BJ (cell line): Measurements from ENCODE around the gene PLEKHA3. TPM values are rescaled to one million over a fixed set of nuclear protein-coding genes. Genes with fewer than 3 reads are reported as not detected.

Source experiments
- CTCF ChIA-PET: fragments of 350-600 bp; formaldehyde crosslinking; extraction: SDS; loops from one replicate; lab custom pipeline; 2021; ENCODE audit warnings: antibody characterized with exemption, inconsistent platforms; lab: Yijun Ruan, JAX
- POLR2A ChIA-PET: fragments of 300-600 bp; sonication (Branson Sonifier 250); formaldehyde crosslinking; extraction: SDS; loops from one replicate; lab custom pipeline; 2021; ENCODE audit warnings: antibody characterized with exemption; lab: Charles Lee
- DNase-seq: peaks from one replicate; pipeline ENCODE4 v3.0.0-alpha.2; 2011; ENCODE audit warnings: low read depth
- H3K27me3 ChIP-seq: 2 replicates; pipeline ENCODE4 v1.6.0; 2011; ENCODE audit warnings: low read length; ENCODE audit not compliant: control insufficient read depth, insufficient read depth
- H3K36me3 ChIP-seq: 2 replicates; pipeline ENCODE4 v1.5.1; 2011; ENCODE audit warnings: low read length; ENCODE audit not compliant: control insufficient read depth, insufficient read depth
- H3K4me3 ChIP-seq: 2 replicates; pipeline ENCODE4 v1.5.1; 2011; ENCODE audit warnings: low read depth, mild to moderate bottlenecking, control low read depth, low read length
- CTCF ChIP-seq: IDR thresholded peaks from 2 replicates; pipeline ENCODE4 v1.5.1; 2011; ENCODE audit warnings: low read depth, mild to moderate bottlenecking, control low read depth, inconsistent platforms, low read length, moderate library complexity; ENCODE audit not compliant: insufficient read depth
- polyA minus RNA-seq: library from RNA; depleted of rRNA, polyadenylated mRNA; stranded (reverse); fragments of >200 nt; gene quantifications from 2 replicates; pipeline ENCODE4 v1.2.3, GENCODE V29; 2011; rRNA and poly(A)+ RNA removed
- polyA plus RNA-seq: library from polyadenylated mRNA; depleted of rRNA; stranded (reverse); fragments of >200 nt; gene quantifications from 2 replicates; pipeline ENCODE4 v1.2.3, GENCODE V29; 2011; rRNA removed

Gene PLEKHA3
- polyA plus RNA-seq = 10.0 and 22.8 TPM in 2 replicates
- 4.4 and 6.0 TPM in 2 replicates for polyA minus RNA-seq

DNA sequence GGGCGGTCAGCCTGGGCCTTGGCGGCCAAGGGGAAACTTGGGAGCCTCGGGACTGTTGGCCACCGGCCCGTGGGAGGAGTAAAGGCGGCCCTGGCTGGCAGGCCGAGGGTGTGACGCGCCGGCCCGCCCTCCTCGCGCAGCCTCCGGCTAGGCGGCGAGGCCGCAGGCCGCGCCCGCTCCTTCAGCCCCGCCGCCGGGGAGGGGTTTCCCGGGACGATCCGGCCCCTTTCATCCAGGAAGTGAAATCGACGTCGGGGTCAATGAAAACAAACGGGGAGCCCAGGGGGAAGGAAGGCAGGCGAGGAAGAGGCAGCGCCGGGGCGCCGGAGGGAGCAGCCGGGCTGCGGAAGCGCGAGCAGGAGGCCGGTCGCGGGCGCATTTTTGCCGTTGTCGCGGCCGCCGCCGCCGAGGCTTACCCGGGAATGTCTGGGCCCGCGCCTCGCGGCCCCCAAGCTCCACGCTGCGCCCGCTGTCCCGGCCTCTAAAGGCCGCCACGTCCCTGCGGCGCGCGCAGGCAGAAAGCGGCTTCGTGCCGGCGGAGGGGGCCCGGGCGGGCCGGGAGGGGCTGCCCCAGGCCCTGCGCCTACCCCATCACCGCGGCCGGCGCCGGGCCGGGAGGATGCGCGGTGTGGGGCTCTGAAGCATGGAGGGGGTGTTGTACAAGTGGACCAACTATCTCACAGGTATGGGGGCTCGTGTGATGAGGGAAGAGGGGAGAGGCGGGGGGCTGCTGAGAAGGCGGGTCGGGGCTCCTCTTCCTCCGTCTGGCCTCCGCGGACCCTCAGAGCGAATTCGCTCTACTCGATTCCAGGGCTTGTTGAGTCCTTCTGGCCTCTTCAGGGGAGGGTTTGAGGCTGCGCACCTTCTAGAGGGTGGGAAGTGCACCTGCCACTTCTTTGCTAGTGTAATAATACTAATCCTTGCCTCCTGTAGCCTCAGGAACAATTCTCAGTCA is at the start of gene PLEKHA3:
TSS of gene PLEKHA3 (plus strand) at position 231 of the 955 bp plus-strand sequence. CDS start at position 644, 413 bp downstream.
- TF ChIP-seq CTCF = no peak
- peak; percentile 78 for DNase-seq
- POLR2A ChIA-PET = interaction anchor here (0.6 kb wide), 2 partner anchors 30 to 1279 kb away, joined by 3 to 5 read pairs; partner anchors contain the start of genes PJVK and PRKRA
- Histone ChIP-seq H3K27me3 (no peaks in the 10 kb centered on the region), H3K4me3 (peak within 1 kb of the TSS; percentile 86), H3K36me3 (no peaks in the 10 kb centered on the region)
- CTCF ChIA-PET = interaction anchor here (1.0 kb wide), 1 partner anchor 43 kb away, joined by 3 read pairs; no protein-coding TSS in a partner anchor

DNA sequence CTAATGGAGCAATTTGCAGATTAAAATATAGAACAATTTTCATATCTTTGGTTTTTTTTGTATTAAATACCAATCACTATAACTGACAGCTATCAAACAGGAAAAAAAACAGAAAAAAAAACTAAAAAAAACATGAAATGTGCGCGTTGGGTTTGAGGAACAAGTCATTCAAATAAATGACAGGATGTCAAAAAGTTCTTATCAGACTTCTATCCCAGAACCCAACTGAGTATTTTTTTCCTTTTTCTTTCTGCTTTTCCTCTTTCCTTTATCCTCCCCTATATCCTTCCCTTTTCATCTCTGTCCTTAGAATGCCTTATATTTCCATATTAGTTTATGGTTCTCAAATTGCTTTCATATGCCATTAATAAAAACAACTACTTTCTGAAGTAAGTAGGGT is 43.6 kb upstream of the PLEKHA3 start:
- Histone ChIP-seq H3K36me3 (peaks cover 4% of the 10 kb centered on the region), H3K4me3 (no peak overlapping the region), H3K27me3 (no peaks in the 10 kb centered on the region)
- no peak for TF ChIP-seq CTCF
- POLR2A ChIA-PET = no interaction called here
- CTCF ChIA-PET = interaction anchor here (0.9 kb wide), 1 partner anchor 22 kb away, joined by 3 read pairs; no protein-coding TSS in a partner anchor
- no peak for DNase-seq

GRCh38 chr2:178441426-178441825 is 38.8 kb upstream of the PLEKHA3 start:
- ChIA-PET CTCF (no interaction called here), POLR2A (no interaction called here)
- Histone ChIP-seq H3K27me3 (no peaks in the 10 kb centered on the region), H3K4me3 (no peak overlapping the region), H3K36me3 (peaks cover 1% of the 10 kb centered on the region; the same call in 1 of the 2 replicates)
- TF ChIP-seq CTCF = no peak
- no peak for DNase-seq

DNA sequence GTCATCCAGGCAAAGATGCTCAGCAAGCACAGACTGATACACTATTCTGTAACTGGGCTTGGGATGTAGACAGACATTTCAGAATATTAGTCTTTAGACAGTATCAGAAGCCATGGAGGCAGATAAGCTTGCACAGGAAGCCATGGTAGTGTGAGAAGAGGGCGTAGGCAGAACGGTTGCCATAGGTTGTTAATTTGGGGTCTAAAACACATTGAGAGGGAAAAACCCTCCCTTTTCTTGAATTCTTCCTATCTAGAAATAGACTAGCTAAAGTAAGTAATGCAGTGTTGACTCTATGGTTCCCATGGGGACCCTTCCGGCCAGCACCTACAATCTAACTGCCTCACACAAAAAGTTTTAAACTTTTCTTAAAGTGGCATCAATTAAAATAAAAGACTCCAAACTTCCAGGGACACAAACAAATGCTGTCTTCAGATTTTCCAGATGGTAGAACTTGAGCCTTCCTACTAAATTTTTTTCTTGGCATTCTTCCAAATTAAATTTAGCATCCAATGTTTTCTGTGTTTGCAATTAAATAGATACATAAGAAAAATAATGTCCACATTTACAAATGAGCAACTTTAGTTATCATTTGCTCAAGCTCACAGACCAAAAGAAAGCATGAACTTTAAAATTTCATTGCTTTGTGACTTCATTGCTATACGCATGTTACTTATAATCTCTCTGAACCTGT is 31.1 kb upstream of the PLEKHA3 start:
- POLR2A ChIA-PET = no interaction called here
- TF ChIP-seq CTCF = no peak
- CTCF ChIA-PET = interaction anchor here (0.8 to 1.8 kb wide), 3 partner anchors 34 to 339 kb away, joined by 3 to 8 read pairs (median 3); no protein-coding TSS in a partner anchor

More for the DNA sequence above, 31.1 kb upstream of the PLEKHA3 start:
- Histone ChIP-seq H3K27me3 (no peaks in the 10 kb centered on the region), H3K4me3 (no peak overlapping the region), H3K36me3 (peaks cover 3% of the 10 kb centered on the region; the same call in 1 of the 2 replicates)
- DNase-seq = no peak
